LNCaP clone FGC (cell line): ENCODE results near the gene CBX7.
"Not testable (repeated sequence)": the region's sequence is repeated elsewhere in the genome, so short reads cannot be mapped to it uniquely, and the experiment has no call there.

Experiments used
- DNase-seq: peaks from one replicate; pipeline ENCODE4 v3.0.0-alpha.2; 2011; ENCODE audit warnings: low read depth
- H3K4me3 ChIP-seq: 2 replicates; pipeline ENCODE4 v1.5.1; 2011; ENCODE audit warnings: mild to moderate bottlenecking, low read depth, low read length, control low read depth
- TF ChIP-seq, protein P1 (sequence below): IDR thresholded peaks from 2 replicates; pipeline ENCODE4 v1.5.1; 2012; ENCODE audit warnings: mild to moderate bottlenecking; ENCODE audit not compliant: control insufficient read depth, insufficient read depth; ENCODE audit errors: extremely low read depth

Gene CBX7

DNA sequence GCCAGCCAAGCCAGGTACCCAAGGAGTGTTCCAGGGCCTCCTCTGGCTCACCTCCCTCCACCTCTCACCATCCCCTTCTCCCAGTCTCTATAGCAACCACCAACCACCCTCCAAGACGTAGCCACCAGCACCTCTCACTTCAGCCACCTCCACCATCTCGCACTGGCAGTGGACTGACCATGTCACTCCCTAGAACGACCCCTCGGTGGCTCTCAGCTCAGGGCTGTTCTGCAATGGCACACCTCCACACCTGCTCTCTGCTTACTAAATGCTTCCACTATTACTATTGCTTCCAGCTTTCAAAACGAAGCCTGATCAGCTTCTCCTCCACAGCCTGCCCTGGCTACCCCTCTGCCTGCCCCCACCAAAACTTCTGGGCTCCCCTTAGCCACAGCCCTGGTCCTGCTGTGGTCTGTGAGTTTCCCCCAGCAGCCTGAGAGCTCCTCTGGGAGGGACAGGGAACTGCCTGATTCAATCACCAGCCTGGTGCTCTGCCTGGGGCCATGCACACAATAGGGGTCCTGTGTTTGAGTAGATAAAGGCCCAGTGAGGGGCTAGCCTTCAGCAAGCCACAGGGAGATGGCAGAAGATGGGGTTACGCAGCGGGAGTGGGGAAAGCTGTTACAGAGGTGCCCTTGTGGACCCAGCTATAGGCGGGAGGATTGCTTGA lies 17.5 kb upstream of the CBX7 start:
- TF ChIP-seq, protein P1, sequence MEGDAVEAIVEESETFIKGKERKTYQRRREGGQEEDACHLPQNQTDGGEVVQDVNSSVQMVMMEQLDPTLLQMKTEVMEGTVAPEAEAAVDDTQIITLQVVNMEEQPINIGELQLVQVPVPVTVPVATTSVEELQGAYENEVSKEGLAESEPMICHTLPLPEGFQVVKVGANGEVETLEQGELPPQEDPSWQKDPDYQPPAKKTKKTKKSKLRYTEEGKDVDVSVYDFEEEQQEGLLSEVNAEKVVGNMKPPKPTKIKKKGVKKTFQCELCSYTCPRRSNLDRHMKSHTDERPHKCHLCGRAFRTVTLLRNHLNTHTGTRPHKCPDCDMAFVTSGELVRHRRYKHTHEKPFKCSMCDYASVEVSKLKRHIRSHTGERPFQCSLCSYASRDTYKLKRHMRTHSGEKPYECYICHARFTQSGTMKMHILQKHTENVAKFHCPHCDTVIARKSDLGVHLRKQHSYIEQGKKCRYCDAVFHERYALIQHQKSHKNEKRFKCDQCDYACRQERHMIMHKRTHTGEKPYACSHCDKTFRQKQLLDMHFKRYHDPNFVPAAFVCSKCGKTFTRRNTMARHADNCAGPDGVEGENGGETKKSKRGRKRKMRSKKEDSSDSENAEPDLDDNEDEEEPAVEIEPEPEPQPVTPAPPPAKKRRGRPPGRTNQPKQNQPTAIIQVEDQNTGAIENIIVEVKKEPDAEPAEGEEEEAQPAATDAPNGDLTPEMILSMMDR: no peak
- no peak for DNase-seq
- no peak overlapping the region for H3K4me3 ChIP-seq

DNA sequence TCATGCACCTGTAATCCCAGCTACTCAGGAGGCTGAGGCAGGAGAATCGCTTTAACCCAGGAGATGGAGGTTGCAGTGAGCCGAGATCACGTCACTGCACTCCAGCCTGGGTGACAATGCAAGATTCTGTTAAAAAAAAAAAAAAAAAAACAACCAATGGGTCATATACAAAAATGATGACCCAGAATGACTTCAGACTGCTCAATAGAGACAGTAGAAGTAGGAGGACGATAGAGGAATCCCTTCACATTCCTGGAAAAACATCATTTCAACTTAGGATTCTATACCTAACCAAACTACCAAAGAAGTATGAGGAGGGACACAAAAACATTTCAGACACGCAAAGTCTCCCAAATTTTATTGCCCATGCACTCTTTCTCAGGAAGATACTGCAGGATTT lies 14.1 kb upstream of the CBX7 start:
- no peak for DNase-seq
- H3K4me3 ChIP-seq: no peak overlapping the region
- TF ChIP-seq, protein P1: no peak

DNA sequence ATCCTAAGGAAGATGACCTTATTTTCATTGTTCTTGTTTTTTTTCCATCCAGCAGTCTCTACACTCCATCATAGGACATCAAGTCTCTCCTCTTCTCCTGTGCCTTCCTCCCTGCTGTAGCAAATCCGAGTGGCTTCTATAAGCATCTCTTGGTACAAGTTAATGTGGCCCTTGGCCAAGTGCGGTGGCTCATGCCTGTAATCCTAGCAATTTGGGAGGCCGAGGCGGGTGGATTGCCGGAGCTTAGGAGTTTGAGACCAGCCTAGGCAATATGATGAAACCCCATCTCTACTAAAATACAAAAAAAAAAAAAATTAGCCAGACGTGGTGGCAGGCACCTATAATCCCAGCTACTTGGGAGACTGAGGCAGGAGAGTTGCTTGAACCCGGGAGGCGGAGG lies 3.6 kb upstream of the CBX7 start:
- H3K4me3 ChIP-seq, DNase-seq: not testable (repeated sequence)

DNA sequence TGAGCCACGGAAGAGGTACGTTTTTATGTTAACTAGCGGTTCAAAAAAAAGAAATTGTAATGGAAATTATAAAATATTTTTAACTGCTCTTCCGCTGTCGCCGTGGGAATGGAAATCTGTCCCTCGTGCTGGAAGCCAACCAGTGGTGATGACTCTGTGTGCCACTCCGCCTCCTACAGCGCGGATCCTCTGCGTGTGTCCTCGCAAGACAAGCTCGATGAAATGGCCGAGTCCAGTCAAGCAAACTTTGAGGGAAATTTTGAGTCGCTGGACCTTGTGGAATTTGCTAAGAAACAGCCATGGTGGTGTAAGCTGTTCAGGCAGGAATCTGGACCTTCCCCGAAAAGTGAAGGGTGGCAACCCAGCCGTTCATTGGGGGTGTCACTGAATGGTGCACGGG lies 2.9 kb upstream of the CBX7 start:
- DNase-seq: no peak
- no peak overlapping the region for H3K4me3 ChIP-seq
- TF ChIP-seq, protein P1: no peak

DNA sequence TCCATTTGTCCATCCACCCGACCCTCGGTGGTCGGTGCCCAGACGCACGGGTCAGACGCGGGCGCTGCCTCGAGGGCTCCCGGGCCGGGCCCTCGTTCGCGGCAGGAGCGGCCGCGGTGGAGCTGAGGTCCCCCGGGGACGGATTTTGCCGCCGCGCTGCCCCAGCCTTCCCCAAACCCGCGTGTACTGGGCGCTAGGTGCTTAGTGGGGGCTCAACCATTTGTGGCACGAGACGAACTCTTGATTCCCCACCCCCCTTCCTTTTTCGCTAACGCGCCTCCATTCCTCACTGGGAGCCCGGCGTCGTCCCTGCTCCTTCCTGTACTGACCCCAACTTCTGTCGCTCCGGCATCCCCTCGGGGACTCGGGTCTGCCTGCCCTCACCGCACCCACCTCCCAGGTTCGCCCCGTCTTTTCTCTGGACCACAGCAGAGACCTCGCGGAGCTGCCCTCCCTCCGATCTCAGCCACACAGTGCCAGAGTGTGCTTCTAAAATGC lies 789 bp upstream of the CBX7 start:
- TF ChIP-seq, protein P1: no peak
- DNase-seq: no peak
- H3K4me3 ChIP-seq: peak overlapping the region; percentile 58

- no peak for DNase-seq
- TF ChIP-seq, protein P1: no peak
Measured at GRCh38 chr22:39152024-39152510, 413 bp downstream of the CBX7 start.

GRCh38 chr22:39151329-39151975 lies 1.0 kb downstream of the CBX7 start:
- DNase-seq: no peak
- TF ChIP-seq, protein P1: no peak
- peak overlapping the region; percentile 65 for H3K4me3 ChIP-seq

More at GRCh38 chr22:39152024-39152510, 413 bp downstream of the CBX7 start:
- H3K4me3 ChIP-seq: peak overlapping the region; percentile 65
